MCF 10A (cell line): ENCODE data around the gene NMUR1. TPM values are rescaled to one million over a fixed set of nuclear protein-coding genes. Genes with fewer than 3 reads are reported as not detected.

Source experiments
- BruUV-seq: library from RNA; stranded (reverse); fragments of 400-500 nt; replicated peaks from 2 replicates; lab custom pipeline; 2021; lab: Mats Ljungman, UMichigan
- CTCF ChIA-PET: fragments of 300-600 bp; sonication (Branson Sonifier 250); formaldehyde crosslinking; extraction: SDS; loops from one replicate; lab custom pipeline; 2021; ENCODE audit warnings: antibody characterized with exemption, inconsistent platforms; lab: Yijun Ruan, JAX
- POLR2A ChIA-PET: fragments of 300-600, 350-650 bp; sonication (Branson Sonifier 250); formaldehyde crosslinking; extraction: SDS; loops from one replicate; lab custom pipeline; 2020; ENCODE audit warnings: antibody characterized with exemption, inconsistent platforms; lab: Yijun Ruan, JAX
- DNase-seq: peaks from one replicate; pipeline ENCODE4 v3.0.0-alpha.2; 2018; ENCODE audit not compliant: unreplicated experiment
- H3K27ac Mint-ChIP-seq: one replicate; pipeline ENCODE4 v1.8.0; 2022; ENCODE audit warnings: mild to moderate bottlenecking, low read depth, mixed read lengths; ENCODE audit not compliant: unreplicated experiment
- H3K27me3 Mint-ChIP-seq: one replicate; pipeline ENCODE4 v1.8.0; 2022; ENCODE audit warnings: mixed read lengths; ENCODE audit not compliant: insufficient read depth, unreplicated experiment
- H3K36me3 Mint-ChIP-seq: one replicate; pipeline ENCODE4 v1.8.0; 2022; ENCODE audit warnings: mild to moderate bottlenecking, moderate library complexity, mixed read lengths; ENCODE audit not compliant: insufficient read depth, unreplicated experiment
- H3K4me1 Mint-ChIP-seq: one replicate; pipeline ENCODE4 v1.8.0; 2022; ENCODE audit warnings: mixed read lengths; ENCODE audit not compliant: insufficient read depth, unreplicated experiment
- H3K4me3 Mint-ChIP-seq: one replicate; pipeline ENCODE4 v1.8.0; 2022; ENCODE audit warnings: mild to moderate bottlenecking, moderate library complexity, mixed read lengths; ENCODE audit not compliant: unreplicated experiment
- H3K9me3 Mint-ChIP-seq: one replicate; pipeline ENCODE4 v1.8.0; 2022; ENCODE audit warnings: mixed read lengths; ENCODE audit not compliant: unreplicated experiment
- intact Hi-C: fragments of 100-400 bp; cut with micrococcal nuclease; formaldehyde crosslinking; loops from 2 replicates; pipeline ENCODE4 v1.14.1; 2022
- total RNA-seq: library from RNA; stranded (reverse); gene quantifications from 2 replicates; pipeline ENCODE4 v1.2.3, GENCODE V29; 2022
- TF ChIP-seq, protein P1 (sequence below): fragments of 200-600 bp; IDR thresholded peaks from one replicate; pipeline ENCODE4 v1.8.0; 2022; ENCODE audit warnings: antibody characterized with exemption, mild to moderate bottlenecking; ENCODE audit not compliant: unreplicated experiment

Gene NMUR1
- total RNA-seq, 1 experiment from 2014 or later = not detected

GRCh38 chr2:231535961-231536360, 5.7 kb upstream of the NMUR1 start:
- BruUV-seq = no TSS peak
- ChIA-PET CTCF (interaction anchor here (0.7 kb wide), 1 partner anchor 663 kb away, joined by 4 read pairs; no protein-coding TSS in a partner anchor), POLR2A (no interaction called here)
- DNase-seq = no peak
- intact Hi-C loops = no loop called here
- Mint-ChIP-seq H3K27me3 (peaks cover 12% of the 10 kb centered on the region), H3K27ac (no peak overlapping the region), H3K36me3 (no peaks in the 10 kb centered on the region), H3K9me3 (no peaks in the 10 kb centered on the region), H3K4me1 (no peaks in the 10 kb centered on the region), H3K4me3 (no peak overlapping the region)
- TF ChIP-seq, protein P1, sequence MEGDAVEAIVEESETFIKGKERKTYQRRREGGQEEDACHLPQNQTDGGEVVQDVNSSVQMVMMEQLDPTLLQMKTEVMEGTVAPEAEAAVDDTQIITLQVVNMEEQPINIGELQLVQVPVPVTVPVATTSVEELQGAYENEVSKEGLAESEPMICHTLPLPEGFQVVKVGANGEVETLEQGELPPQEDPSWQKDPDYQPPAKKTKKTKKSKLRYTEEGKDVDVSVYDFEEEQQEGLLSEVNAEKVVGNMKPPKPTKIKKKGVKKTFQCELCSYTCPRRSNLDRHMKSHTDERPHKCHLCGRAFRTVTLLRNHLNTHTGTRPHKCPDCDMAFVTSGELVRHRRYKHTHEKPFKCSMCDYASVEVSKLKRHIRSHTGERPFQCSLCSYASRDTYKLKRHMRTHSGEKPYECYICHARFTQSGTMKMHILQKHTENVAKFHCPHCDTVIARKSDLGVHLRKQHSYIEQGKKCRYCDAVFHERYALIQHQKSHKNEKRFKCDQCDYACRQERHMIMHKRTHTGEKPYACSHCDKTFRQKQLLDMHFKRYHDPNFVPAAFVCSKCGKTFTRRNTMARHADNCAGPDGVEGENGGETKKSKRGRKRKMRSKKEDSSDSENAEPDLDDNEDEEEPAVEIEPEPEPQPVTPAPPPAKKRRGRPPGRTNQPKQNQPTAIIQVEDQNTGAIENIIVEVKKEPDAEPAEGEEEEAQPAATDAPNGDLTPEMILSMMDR = no peak

- H3K9me3 Mint-ChIP-seq = no peaks in the 10 kb centered on the region
- peaks cover 3% of the 10 kb centered on the region for H3K27me3 Mint-ChIP-seq
- BruUV-seq = no TSS peak
- H3K36me3 Mint-ChIP-seq = no peaks in the 10 kb centered on the region
- intact Hi-C loops = no loop called here
- no peak overlapping the region for H3K27ac Mint-ChIP-seq
- H3K4me3 Mint-ChIP-seq = no peak overlapping the region
- POLR2A ChIA-PET = no interaction called here
- TF ChIP-seq, protein P1 = no peak
- no peaks in the 10 kb centered on the region for H3K4me1 Mint-ChIP-seq
- no peak for DNase-seq
- CTCF ChIA-PET = interaction anchor here (0.5 kb wide), 1 partner anchor 141 kb away, joined by 3 read pairs; no protein-coding TSS in a partner anchor
Observed at GRCh38 chr2:231533777-231534125, 3.5 kb upstream of the NMUR1 start.

DNA sequence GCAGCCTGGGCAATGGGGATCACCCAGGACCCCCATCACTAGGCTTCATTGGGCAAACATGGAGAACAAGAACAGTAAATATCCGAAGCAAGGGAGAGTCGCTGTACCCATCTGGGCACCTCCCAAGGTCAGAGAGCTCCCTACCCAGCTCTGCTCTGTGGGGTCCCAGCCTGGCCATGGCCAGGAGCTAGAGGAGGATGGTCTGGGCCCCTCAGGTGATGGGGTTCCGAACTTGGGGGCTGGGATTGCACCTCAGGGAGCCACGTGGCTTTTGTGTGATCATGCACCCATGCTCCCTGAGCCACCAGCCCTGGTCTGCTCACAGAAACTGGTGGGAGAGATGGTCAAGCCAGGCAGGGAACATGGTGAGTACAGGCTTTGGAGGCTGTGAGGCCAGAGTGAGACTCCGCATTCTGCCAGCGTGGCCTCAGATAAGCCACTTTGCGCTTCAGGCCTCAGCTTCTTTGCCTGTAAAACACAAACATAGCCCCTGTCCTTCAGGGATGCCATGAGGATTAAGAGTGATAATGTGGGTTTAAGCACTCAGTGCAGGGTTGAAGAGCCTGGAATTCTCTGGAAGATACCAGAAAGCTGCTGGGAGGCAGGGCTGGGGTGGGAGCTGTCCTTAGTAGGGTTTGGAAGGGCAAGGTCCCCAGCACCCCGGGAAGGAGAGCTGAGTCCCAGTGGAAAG, 3.0 kb upstream of the NMUR1 start:
- intact Hi-C loops = no loop called here
- no peak for DNase-seq
- no peaks in the 10 kb centered on the region for H3K27me3 Mint-ChIP-seq
- H3K36me3 Mint-ChIP-seq = no peaks in the 10 kb centered on the region
- BruUV-seq = no TSS peak
- TF ChIP-seq, protein P1 = no peak
- no peaks in the 10 kb centered on the region for H3K9me3 Mint-ChIP-seq
- no peak overlapping the region for H3K27ac Mint-ChIP-seq
- no peaks in the 10 kb centered on the region for H3K4me1 Mint-ChIP-seq
- ChIA-PET CTCF (interaction anchor here (0.5 to 0.8 kb wide), 3 partner anchors 20 to 142 kb away, joined by 3 read pairs; no protein-coding TSS in a partner anchor), POLR2A (no interaction called here)
- no peak overlapping the region for H3K4me3 Mint-ChIP-seq

- Mint-ChIP-seq H3K27me3 (no peaks in the 10 kb centered on the region), H3K36me3 (no peaks in the 10 kb centered on the region), H3K9me3 (no peaks in the 10 kb centered on the region), H3K4me3 (no peak overlapping the region), H3K4me1 (no peaks in the 10 kb centered on the region), H3K27ac (no peak overlapping the region)
- CTCF ChIA-PET = interaction anchor here (0.6 to 0.8 kb wide), 2 partner anchors 21 to 69 kb away, joined by 3 read pairs; no protein-coding TSS in a partner anchor
- TF ChIP-seq, protein P1 = no peak
- POLR2A ChIA-PET = no interaction called here
- no peak for DNase-seq
- intact Hi-C loops = no loop called here
- BruUV-seq = no TSS peak
Observed at GRCh38 chr2:231532756-231533035, 2.5 kb upstream of the NMUR1 start.
